H9 (cell line): Measurements from ENCODE around the gene JARID2. TPM values are rescaled to one million over a fixed set of nuclear protein-coding genes. Genes with fewer than 3 reads are reported as not detected.

ENCODE experiments used
- DNase-seq: peaks from one replicate; pipeline ENCODE4 v3.0.0-alpha.2; 2017
- H2AFZ ChIP-seq: one replicate; pipeline ENCODE4 v1.6.1; 2013; ENCODE audit warnings: mild to moderate bottlenecking, low read length, control low read depth, moderate library complexity
- H2AK5ac ChIP-seq: 2 replicates; pipeline ENCODE4 v1.6.1; 2013; ENCODE audit warnings: low read length, control low read depth, mixed read lengths; ENCODE audit not compliant: insufficient read length
- H2BK120ac ChIP-seq: one replicate; pipeline ENCODE4 v1.6.1; 2013; ENCODE audit warnings: low read depth, mild to moderate bottlenecking, low read length, control low read depth, inconsistent platforms; ENCODE audit not compliant: poor library complexity, severe bottlenecking
- H2BK12ac ChIP-seq: 2 replicates; pipeline ENCODE4 v1.6.1; 2013; ENCODE audit warnings: low read length, control low read depth, mixed read lengths, low read depth; ENCODE audit not compliant: insufficient read length
- H2BK15ac ChIP-seq: 2 replicates; pipeline ENCODE4 v1.6.1; 2013; ENCODE audit warnings: low read depth, low read length, control low read depth
- H2BK20ac ChIP-seq: one replicate; pipeline ENCODE4 v1.6.1; 2013; ENCODE audit warnings: low read depth, mild to moderate bottlenecking, low read length, control low read depth, inconsistent platforms; ENCODE audit not compliant: poor library complexity, severe bottlenecking
- H2BK5ac ChIP-seq: 2 replicates; pipeline ENCODE4 v1.6.1; 2013; ENCODE audit warnings: low read length, control low read depth, mixed read lengths; ENCODE audit not compliant: insufficient read length
- H3K14ac ChIP-seq: 2 replicates; pipeline ENCODE4 v1.6.1; 2013; ENCODE audit warnings: low read length, control low read depth; ENCODE audit not compliant: insufficient read depth
- H3K18ac ChIP-seq: 2 replicates; pipeline ENCODE4 v1.6.1; 2013; ENCODE audit warnings: low read depth, mild to moderate bottlenecking, mixed read lengths, low read length, control low read depth; ENCODE audit not compliant: insufficient read length
- H3K23ac ChIP-seq: 2 replicates; pipeline ENCODE4 v1.6.1; 2013; ENCODE audit warnings: low read length, control low read depth, mixed read lengths, low read depth; ENCODE audit not compliant: insufficient read length
- H3K23me2 ChIP-seq: 2 replicates; pipeline ENCODE4 v1.6.1; 2013; ENCODE audit warnings: low read depth, mild to moderate bottlenecking, mixed read lengths, low read length, control low read depth; ENCODE audit not compliant: insufficient read length, poor library complexity, severe bottlenecking
- H3K27ac ChIP-seq: 2 replicates; pipeline ENCODE4 v1.5.1; 2013; ENCODE audit warnings: low read length, control low read depth, mixed read lengths, low read depth; ENCODE audit not compliant: insufficient read length
- H3K27me3 ChIP-seq: 2 replicates; pipeline ENCODE4 v1.6.1; 2013; ENCODE audit warnings: low read length, control low read depth, inconsistent platforms; ENCODE audit not compliant: insufficient read depth
- H3K4ac ChIP-seq: 2 replicates; pipeline ENCODE4 v1.6.1; 2013; ENCODE audit warnings: low read depth, mild to moderate bottlenecking, control low read depth, inconsistent platforms, low read length, moderate library complexity
- H3K4me1 ChIP-seq: 2 replicates; pipeline ENCODE4 v1.6.1; 2013; ENCODE audit warnings: low read length, control low read depth, inconsistent platforms; ENCODE audit not compliant: insufficient read depth
- H3K4me2 ChIP-seq: 2 replicates; pipeline ENCODE4 v1.6.1; 2013; ENCODE audit warnings: low read length, control low read depth, mixed read lengths; ENCODE audit not compliant: insufficient read length, insufficient read depth
- H3K56ac ChIP-seq: 2 replicates; pipeline ENCODE4 v1.6.1; 2013; ENCODE audit warnings: low read depth, mild to moderate bottlenecking, mixed read lengths, low read length, control low read depth; ENCODE audit not compliant: insufficient read length
- H3K79me1 ChIP-seq: 2 replicates; pipeline ENCODE4 v1.6.1; 2013; ENCODE audit warnings: low read depth, mild to moderate bottlenecking, moderate library complexity, low read length, control low read depth, inconsistent platforms; ENCODE audit not compliant: insufficient read depth, poor library complexity, severe bottlenecking
- H3K79me2 ChIP-seq: 2 replicates; pipeline ENCODE4 v1.6.1; 2013; ENCODE audit warnings: low read length, control low read depth, inconsistent platforms; ENCODE audit not compliant: insufficient read depth
- H3K9ac ChIP-seq: 2 replicates; pipeline ENCODE4 v1.6.1; 2013; ENCODE audit warnings: low read length, control low read depth, mixed read lengths; ENCODE audit not compliant: insufficient read length; ENCODE audit errors: extremely low read depth
- H3K9me3 ChIP-seq: one replicate; pipeline ENCODE4 v1.6.1; 2013; ENCODE audit warnings: low read depth, low read length, inconsistent platforms; ENCODE audit not compliant: control insufficient read depth
- H3T11ph ChIP-seq: one replicate; pipeline ENCODE4 v1.6.1; 2013; ENCODE audit warnings: mild to moderate bottlenecking, low read length, control low read depth, inconsistent platforms
- H4K20me1 ChIP-seq: one replicate; pipeline ENCODE4 v1.6.1; 2013; ENCODE audit not compliant: control insufficient read depth, insufficient read length, insufficient read depth
- H4K5ac ChIP-seq: 2 replicates; pipeline ENCODE4 v1.6.1; 2013; ENCODE audit warnings: low read depth, mild to moderate bottlenecking, mixed read lengths, low read length, control low read depth; ENCODE audit not compliant: insufficient read length
- H4K8ac ChIP-seq: replicated peaks from 2 replicates; pipeline ENCODE4 v1.6.1; 2013; ENCODE audit warnings: low read length, control low read depth, mixed read lengths, low read depth; ENCODE audit not compliant: insufficient read length
- H4K91ac ChIP-seq: 2 replicates; pipeline ENCODE4 v1.6.1; 2013; ENCODE audit warnings: low read depth, mild to moderate bottlenecking, moderate library complexity, mixed read lengths, low read length, control low read depth; ENCODE audit not compliant: insufficient read length
- H3K27ac Mint-ChIP-seq, 3 experiments: 2 replicates in 2 of 3; 3 replicates in 1 of 3; pipeline ENCODE4 v1.8.0; 2020 to 2021; ENCODE audit warnings: mixed read lengths in 3 of 3, mild to moderate bottlenecking in 1 of 3, moderate library complexity in 1 of 3
- H3K27me3 Mint-ChIP-seq: 2 replicates; pipeline ENCODE4 v1.8.0; 2021; ENCODE audit warnings: low read depth, mild to moderate bottlenecking, moderate library complexity, mixed read lengths
- H3K36me3 Mint-ChIP-seq, 3 experiments: 2 replicates in 2 of 3; 3 replicates in 1 of 3; pipeline ENCODE4 v1.8.0; 2020 to 2021; ENCODE audit warnings: low read depth in 3 of 3, mixed read lengths in 3 of 3; ENCODE audit not compliant: insufficient read depth in 1 of 3
- H3K4me1 Mint-ChIP-seq, 2 experiments: 2 replicates each; pipeline ENCODE4 v1.8.0; 2020; ENCODE audit warnings: mixed read lengths in 2 of 2
- H3K4me3 Mint-ChIP-seq, 2 experiments: 2 replicates in 1 of 2; 3 replicates in 1 of 2; pipeline ENCODE4 v1.8.0; 2020 to 2021; ENCODE audit warnings: mild to moderate bottlenecking in 2 of 2, mixed read lengths in 2 of 2, moderate library complexity in 1 of 2
- H3K9me3 Mint-ChIP-seq, 2 experiments: 2 replicates in 1 of 2; 3 replicates in 1 of 2; pipeline ENCODE4 v1.8.0; 2020; ENCODE audit warnings: mild to moderate bottlenecking in 2 of 2, mixed read lengths in 2 of 2, moderate library complexity in 1 of 2
- CTCF ChIP-seq: fragments of 200-600 bp; sonication (generic); conservative IDR thresholded peaks from 3 replicates; pipeline ENCODE4 v1.8.0; 2021; ENCODE audit warnings: antibody characterized with exemption, mild to moderate bottlenecking
- WGBS: extraction: QIAGEN DNeasy Blood & Tissue Kit; methylation state at CpG from one replicate; pipeline ENCODE4 v1.1.7; 2013; ENCODE audit warnings: missing lambda C conversion rate, low lambda C conversion rate, mixed read lengths; ENCODE audit not compliant: insufficient read length; ENCODE audit errors: extremely low coverage; 5-methylcytosine and 5-hydroxymethylcytosine counted together
- total RNA-seq: library from RNA; stranded (reverse); gene quantifications from 2 replicates; pipeline ENCODE4 v1.2.1, GENCODE V29; 2021

The JARID2 gene
- total RNA-seq, 1 experiment from 2014 or later, result 174 TPM

GRCh38 chr6:15276036-15276985, 30.4 kb downstream of the JARID2 start:
- no peak overlapping the region for H2BK120ac ChIP-seq
- no peaks in the 10 kb centered on the region for H3K23me2 ChIP-seq
- H2AFZ ChIP-seq, result no peak overlapping the region
- Mint-ChIP-seq H3K4me3 (peak overlapping the region in 1 of 2 experiments; percentile 28; a peak in 1 of 5 replicates), H3K9me3 (no peaks in the 10 kb centered on the region), H3K36me3 (peaks cover 13 to 35% (median 25%) of the 10 kb centered on the region in 3 experiments; a peak in 6 of 7 replicates), H3K4me1 (peaks cover 79 to 83% of the 10 kb centered on the region in 2 experiments), H3K27ac (peak overlapping the region in 1 of 3 experiments; percentile 83; a peak in 2 of 7 replicates), H3K27me3 (no peaks in the 10 kb centered on the region)
- no peak overlapping the region for H2BK5ac ChIP-seq
- H3K18ac ChIP-seq, result no peak overlapping the region
- H3K56ac ChIP-seq, result no peak overlapping the region
- no peak overlapping the region for H4K8ac ChIP-seq
- H3K4me1 ChIP-seq, result peaks cover 26% of the 10 kb centered on the region; the same call in 1 of the 2 replicates
- H3T11ph ChIP-seq, result no peak overlapping the region
- no peak overlapping the region for H2BK20ac ChIP-seq
- no peak overlapping the region for H2BK12ac ChIP-seq
- H3K23ac ChIP-seq, result no peak overlapping the region
- DNase-seq, result no peak
- H4K91ac ChIP-seq, result no peak overlapping the region
- WGBS, result no CpG with 5 or more reads among the region's 7 CpGs
- no peak overlapping the region for H3K9ac ChIP-seq
- no peaks in the 10 kb centered on the region for H3K9me3 ChIP-seq
- H3K4ac ChIP-seq, result no peak overlapping the region
- no peak overlapping the region for H3K14ac ChIP-seq
- no peak overlapping the region for H3K27ac ChIP-seq
- H3K27me3 ChIP-seq, result no peaks in the 10 kb centered on the region
- peaks cover 96% of the 10 kb centered on the region for H3K79me2 ChIP-seq
- H3K4me2 ChIP-seq, result no peak overlapping the region
- TF ChIP-seq CTCF, result no peak
- H2BK15ac ChIP-seq, result no peak overlapping the region
- no peak overlapping the region for H4K5ac ChIP-seq
- no peak overlapping the region for H2AK5ac ChIP-seq
- H3K79me1 ChIP-seq, result no peaks in the 10 kb centered on the region
- no peaks in the 10 kb centered on the region for H4K20me1 ChIP-seq
